H1 (cell line): ENCODE data around the gene TELO2.

Experiments used
- ASH2L ChIP-seq: fragments of 200-600, 300-600 bp; sonication (generic); IDR thresholded peaks from one replicate; pipeline ENCODE4 v1.7.1; 2017; ENCODE audit warnings: low read length
- NRF1 ChIP-seq: IDR thresholded peaks from 2 replicates; pipeline ENCODE4 v1.6.1; 2011; ENCODE audit warnings: mild to moderate bottlenecking, low read depth, low read length, improper control_type of control experiment
- POLR2A ChIP-seq, 2 experiments: IDR thresholded peaks; 1 replicate in 1 of 2; 2 replicates in 1 of 2; pipeline ENCODE4 v1.6.1; 2011; ENCODE audit warnings: low read depth in 2 of 2, low read length in 2 of 2, mild to moderate bottlenecking in 2 of 2; ENCODE audit errors: control extremely low read depth in 1 of 2
- SP1 ChIP-seq: IDR thresholded peaks from 2 replicates; pipeline ENCODE4 v1.6.1; 2011; ENCODE audit warnings: low read depth, low read length

- TF ChIP-seq SP1: no peak
- TF ChIP-seq ASH2L: no peak
- TF ChIP-seq NRF1: no peak
- TF ChIP-seq POLR2A (IDR thresholded peaks at IDR 0.05; ENCODE audit: control extremely low read depth in 1 of 2, low read depth in 2 of 2, low read length in 2 of 2): no peak
These were observed 3.9 kb downstream of the TELO2 start for GRCh38 chr16:1497014-1497598.
